Measurements from ENCODE around the gene SHB. TPM values are rescaled to one million over a fixed set of nuclear protein-coding genes. Genes with fewer than 3 reads are reported as not detected.

The SHB gene
- total and polyA plus RNA-seq, 2 of the 8 experiments (the other 6 are each of a cell fraction or from before 2014, with no cell fraction given): 4.1 to 12.6 TPM

GRCh38 chr9:37956423-37956820 is 112.6 kb downstream of the SHB start (continued):
- TF ChIP-seq RAD21 (IDR thresholded peaks at IDR 0.05 in 1 of 2, conservative IDR thresholded peaks at IDR 0.05 in 1 of 2; ENCODE audit: low read depth in 2 of 2, low read length in 2 of 2) (no peak), PHF8 (conservative IDR thresholded peaks at IDR 0.05; ENCODE audit: low read depth, low read length) (no peak)
